Head of caudate nucleus (tissue), 42 donors: ENCODE data around the gene MEPCE.

Experiments used
- DNase-seq, 42 donors: peaks; one replicate each; pipeline versions ENCODE4 v3.0.0 to v3.0.0-alpha.2; 2020 to 2021; ENCODE audit warnings: mixed read lengths in 7 of 42
- intact Hi-C: fragments of 100-400 bp; cut with DNase I; formaldehyde crosslinking; loops from one replicate; pipeline ENCODE4 v1.15.0; 2022

MEPCE gene

DNA sequence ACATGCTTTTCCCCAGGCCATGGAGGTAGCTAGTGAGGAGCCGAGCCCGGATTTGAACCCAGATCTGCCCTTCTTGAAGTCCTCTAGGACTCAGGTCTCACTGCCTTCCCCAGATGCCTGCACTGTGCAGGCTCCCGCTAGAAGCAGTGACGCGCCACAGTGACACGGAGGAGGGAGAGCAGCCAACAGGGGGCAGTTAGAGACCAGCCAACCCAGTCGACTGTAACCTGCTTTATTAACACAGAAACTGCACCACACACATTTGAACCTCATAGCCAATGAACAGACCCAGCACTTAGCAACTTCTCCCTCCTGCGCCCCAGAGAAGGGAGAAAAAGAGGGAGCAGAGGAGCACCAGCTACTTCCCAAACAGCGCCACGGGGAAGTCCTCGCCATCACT is 29.0 kb upstream of the MEPCE start:
- intact Hi-C loops, result no loop called here
- DNase-seq, result peak in 1 of 42 donors; percentile 12

DNA sequence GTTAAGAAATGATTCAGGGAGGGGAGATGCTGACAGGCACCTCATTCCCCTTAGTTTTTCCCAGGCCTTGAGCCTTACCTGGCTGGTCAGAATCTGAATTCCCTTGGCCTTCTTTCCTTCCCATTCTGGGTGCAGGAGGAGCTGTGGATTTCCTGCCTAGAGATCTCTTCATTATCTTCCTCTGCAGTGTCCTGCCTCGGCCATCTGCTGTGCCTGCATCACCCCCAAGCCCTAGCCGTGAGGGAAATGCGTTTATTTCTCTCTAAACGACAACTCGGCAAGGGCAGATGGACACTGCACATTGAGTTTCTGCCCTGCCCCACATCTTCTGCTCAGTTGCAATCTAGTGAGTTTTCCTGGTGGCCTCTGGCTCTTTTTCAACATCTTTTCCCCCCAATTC is 27.8 kb upstream of the MEPCE start:
- DNase-seq, result no peak
- intact Hi-C loops, result no loop called here

DNA sequence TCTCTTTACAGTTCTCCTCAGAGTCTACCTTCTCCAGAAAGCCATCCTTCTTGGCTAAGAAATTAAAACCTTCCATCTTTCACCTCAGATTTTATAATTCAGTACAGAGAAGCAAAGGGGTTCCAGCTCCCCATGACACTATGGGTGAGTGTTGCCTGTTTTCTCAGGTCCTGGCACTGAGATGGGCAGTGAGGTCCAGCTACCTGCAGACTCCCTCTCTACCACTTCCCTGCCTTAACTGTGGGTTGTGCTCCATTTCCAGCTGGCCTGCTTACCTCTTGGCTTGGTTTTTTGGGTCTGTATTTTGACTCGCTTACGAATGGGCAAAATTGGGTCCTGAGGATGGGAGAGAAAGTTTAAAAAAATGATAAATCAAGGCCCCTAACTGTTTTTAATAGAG is 27.4 kb upstream of the MEPCE start:
- DNase-seq, result no peak
- intact Hi-C loops, result no loop called here

DNA sequence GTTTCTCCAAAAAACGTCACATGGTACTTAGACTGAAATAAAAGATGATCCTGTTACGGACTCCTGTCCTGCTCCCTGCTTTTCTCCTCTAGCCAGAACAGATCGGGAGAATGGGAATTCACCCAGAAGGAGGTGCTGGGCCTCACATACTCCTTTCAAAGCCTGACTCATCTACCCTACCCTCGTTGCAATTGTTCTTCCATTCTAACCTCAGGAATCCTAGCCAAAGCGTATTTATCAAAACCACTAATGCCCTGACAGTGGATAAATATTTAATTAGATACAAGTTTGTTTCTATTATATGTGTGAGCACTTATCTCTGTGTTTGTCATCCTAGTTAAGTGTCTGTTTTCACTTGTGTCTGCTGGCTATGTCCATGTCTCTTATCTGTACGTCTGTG is 22.9 kb upstream of the MEPCE start:
- intact Hi-C loops, result no loop called here
- no peak for DNase-seq

DNA sequence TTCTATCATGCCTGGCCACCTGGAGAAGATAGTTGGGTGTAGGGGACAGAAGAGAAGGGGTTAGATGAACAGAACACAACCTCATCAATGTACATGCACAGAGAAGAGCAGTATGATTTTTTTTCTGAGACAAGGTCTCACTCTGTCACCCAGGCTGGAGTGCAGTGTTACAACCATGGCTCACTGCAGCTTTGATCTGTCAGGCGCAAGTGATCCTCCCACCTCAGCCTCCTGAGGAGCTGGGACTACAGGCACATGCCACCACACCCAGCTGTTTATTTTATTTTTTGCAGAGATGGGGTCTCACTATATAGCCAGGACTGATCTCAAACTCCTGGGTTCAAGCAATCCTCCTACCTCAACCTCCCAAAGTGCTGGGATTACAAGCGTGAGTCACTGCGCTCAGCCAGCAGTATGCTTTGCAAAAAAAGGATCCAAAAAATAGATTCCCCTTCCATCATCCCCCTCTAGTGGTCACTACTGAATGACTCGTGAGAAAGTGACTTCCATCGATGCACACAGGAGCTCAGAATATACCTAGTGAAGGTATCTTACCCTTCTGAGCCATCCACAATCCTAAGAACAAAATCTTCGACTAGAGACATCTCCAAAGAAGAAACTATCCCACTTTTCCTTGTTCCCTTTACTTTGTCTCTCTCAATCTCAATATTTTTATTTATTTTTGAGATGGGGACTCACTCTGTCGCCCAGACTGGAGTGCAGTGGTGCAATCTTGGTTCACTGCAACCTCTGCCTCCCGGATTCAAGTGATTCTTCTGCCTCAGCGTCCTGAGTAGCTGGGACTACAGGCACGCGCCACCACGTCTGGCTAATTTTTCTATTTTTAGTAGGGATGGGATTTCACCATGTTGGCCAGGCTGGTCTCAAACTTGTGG is 22.1 kb upstream of the MEPCE start:
- DNase-seq, result peak in 1 of 42 donors; percentile 28
- intact Hi-C loops, result no loop called here

DNA sequence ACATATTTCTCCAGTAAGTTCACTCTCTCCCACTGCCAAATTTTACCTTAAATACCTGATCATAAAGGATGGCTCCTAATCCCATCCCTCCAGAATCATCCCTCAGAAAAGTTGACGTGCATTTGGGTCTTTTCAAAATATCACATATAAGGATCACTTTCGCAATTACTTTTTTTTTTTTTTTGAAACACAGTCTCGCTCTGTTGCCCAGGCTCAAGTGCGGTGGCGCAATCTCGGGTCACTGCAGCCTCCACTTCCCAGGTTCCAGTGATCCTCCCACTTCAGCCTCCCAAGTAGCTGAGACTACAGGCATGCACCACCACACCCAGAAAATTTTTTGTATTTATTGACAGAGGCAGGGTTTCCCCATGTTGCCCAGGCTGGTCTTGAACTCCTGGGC is 18.5 kb upstream of the MEPCE start:
- intact Hi-C loops, result no loop called here
- DNase-seq, result no peak

DNA sequence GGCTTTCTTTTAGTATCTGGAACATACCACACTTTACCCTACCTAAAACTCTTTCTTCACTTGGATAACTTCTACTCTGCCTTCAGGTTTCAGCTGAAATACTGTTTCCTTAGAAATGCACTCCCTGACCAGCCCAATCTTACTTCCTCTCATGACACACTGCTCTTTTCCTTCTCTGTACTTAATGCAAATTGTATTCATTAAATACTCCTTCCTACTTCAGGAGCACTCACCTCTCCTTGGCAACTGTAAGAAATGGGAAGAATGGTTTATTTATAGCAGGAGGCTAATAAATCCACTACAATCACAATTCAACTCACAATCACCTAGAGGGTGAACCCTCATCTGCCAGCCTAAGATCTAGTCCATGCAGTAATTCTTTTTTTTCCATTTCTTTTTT is 16.3 kb upstream of the MEPCE start:
- no peak for DNase-seq
- intact Hi-C loops, result no loop called here

DNA sequence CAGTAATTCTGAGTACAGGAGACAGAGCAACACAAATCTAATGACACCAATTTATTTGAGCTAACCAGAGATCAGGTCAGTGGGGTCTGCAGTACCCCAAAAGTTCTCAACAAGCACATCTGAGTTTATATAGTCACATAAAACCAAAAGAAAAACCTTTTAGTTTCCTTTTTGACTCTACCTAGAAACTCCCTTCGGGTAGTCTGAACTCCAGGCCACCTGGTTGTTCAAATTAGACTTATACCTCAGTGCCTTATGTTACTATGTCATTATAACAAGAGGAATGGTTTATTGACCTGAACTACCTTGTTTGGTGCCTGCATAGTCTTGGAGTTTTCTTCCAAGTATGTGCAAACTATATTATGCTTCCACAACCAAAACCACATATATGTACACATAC is 15.7 kb upstream of the MEPCE start:
- intact Hi-C loops, result no loop called here
- no peak for DNase-seq

DNA sequence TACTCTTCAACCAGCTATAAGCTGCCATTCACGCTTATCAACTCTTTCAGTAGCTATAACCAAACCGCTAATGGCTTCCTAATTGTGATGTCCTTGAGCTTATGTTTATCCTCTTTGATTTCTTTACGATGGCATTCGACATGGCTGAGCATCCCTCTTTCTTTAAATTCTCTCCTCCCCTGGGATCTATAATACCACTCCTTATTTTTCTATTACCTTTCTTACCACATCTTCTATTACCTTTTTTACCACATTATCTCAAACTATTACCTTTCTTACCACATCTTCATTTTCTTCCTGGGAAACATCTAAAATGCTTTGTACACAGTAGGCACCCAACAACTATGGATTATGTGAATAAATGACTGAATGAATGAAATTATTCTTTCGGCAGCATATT is 14.2 kb upstream of the MEPCE start:
- no peak for DNase-seq
- intact Hi-C loops, result no loop called here

DNA sequence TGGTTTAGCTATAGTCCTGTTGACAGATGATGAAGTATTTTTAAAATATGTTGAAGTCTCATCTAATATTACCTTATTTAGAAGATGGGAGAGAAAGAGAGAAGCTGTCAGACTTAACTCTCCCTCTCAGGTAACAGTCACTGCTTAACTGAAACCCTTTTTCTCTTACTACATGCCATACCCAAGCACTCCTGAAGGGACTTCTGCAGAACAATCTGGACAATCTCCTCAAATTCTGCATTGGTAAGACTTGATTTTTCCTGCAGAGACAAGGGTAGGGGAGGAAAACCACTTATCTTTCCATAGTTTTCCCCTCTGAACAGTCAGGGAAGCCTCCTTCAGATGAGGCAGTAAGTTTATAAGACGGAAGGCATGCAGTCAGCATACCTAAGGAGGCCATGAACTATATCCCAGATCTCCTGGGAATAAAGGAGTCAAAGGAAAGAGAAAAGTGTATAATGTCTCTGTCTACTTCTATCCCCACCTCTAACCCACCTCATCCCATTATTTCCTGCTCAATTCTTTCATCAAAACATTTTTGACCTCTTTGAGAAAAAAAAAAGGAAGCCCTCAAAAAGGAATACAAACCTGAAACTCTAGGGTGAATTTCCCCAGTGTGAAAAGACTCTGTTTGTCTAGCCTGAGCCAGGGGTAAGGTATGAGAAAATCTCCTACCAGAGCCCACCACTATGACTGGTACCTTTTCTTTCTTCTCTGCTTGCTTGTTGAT is 10.5 kb upstream of the MEPCE start:
- no peak for DNase-seq
- intact Hi-C loops, result no loop called here

DNA sequence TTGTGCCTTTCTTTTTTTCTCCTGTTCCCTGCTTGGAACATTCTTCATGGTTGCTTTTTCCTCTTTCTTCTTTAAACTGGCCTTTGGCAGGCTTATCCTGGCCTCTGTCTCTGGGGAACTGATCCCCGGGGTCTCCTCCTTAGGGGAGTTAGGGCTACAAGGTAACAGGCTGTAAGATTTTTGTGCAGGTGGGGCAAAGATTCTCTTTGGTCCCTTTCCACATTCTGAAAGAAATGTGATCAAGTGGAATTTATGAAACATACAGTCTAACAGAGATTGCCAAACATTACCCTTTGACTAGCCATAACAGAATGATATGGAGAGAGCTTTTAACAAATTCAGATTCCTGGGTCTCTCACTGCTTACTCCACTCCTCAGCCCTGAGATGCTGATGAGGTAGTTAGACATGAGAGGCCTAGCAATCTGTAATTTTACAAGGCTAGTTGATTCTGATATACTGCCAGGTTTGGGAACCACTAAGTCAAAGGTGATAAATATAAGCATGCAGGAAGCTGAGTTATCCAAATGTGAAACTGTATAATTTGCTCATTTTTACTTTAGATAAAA is 9.9 kb upstream of the MEPCE start:
- intact Hi-C loops, result no loop called here
- DNase-seq, result no peak

DNA sequence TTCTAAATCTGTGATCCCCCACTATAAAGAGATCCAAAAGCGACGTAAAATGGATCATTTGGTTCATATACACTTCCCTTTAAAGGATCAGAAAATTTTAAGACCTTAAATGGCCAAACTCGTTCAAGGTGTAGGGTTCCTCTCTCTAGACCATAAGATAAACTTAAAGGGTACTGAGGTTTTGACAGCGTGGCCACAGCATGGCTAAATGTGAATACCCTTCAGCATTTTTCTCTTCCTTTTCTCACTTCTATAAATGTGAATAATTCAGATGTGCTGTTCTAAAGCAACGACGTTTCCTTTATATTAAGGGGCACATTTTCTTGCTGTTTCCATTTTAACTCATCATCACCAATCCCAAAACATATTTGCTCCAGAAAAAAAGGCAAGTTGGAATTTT is 6.3 kb upstream of the MEPCE start:
- intact Hi-C loops, result no loop called here
- no peak for DNase-seq

DNA sequence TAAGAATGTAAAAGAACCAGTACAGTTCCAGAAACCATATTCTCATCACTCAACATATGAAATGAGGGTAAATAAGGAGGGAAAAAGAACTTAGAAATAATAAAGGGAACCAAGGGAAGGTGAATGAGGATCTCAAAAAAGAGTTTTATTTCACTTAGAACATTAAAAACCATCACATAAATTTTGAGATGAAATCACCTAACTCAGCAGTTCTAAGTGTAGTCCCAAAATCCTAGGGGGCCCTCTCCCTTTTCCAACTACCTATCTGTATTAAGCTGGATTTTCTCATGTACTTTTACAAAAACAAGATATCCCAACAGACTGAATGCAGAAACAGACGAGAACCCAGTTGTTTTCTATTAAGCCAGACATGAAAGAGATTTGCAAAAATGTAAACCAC is 4.3 kb upstream of the MEPCE start:
- intact Hi-C loops, result no loop called here

DNA sequence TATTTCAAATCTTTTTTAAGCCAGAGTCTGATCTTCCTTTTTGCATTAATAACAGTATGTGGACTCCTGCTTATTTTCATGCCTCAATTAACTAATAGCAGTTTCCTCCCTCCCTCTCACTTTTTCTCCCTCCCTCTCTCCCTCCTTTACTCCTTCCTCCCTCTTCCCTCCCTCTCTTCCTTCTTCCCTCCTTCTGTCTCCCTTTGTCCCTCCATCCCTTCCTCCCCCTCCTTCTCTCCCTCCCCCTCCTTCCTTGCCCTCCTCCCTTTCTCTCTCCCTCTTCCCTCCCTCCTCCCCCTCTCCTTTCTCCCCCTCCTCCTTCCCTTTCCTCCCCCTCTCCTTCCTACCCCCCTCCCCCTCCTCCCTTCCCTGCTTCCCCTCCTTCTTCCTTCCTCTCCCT is 3.1 kb upstream of the MEPCE start:
- intact Hi-C loops, result no loop called here
- DNase-seq, result no peak

More for the DNA sequence above, 4.3 kb upstream of the MEPCE start:
- DNase-seq, result no peak

DNA sequence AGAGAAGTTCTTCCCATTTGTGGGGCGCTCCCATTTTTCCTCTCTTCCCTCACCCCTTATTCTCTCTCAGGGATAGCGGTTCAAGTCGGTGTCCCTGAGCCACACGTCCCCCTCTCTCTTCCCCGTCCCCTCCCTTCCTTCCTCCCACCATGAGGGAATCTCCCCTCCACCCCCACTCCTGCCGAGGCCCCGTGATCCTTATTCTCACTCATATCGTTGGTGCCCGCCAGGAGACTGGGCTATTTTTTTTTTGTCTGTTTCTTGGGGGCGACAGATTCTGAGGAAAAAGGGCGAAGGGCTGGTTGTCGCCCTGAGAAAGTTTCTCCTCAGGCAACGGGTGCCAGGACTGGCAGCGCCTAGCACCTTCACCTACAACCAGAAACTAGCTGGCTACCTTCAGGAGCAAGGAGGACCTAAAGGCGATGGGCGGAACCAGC is 1.9 kb upstream of the MEPCE start:
- peak in 2 of 42 donors; percentile 15 for DNase-seq
- intact Hi-C loops, result loop anchor here (2.0 kb wide), 1 partner anchor 39 kb away; no protein-coding TSS in a partner anchor

DNA sequence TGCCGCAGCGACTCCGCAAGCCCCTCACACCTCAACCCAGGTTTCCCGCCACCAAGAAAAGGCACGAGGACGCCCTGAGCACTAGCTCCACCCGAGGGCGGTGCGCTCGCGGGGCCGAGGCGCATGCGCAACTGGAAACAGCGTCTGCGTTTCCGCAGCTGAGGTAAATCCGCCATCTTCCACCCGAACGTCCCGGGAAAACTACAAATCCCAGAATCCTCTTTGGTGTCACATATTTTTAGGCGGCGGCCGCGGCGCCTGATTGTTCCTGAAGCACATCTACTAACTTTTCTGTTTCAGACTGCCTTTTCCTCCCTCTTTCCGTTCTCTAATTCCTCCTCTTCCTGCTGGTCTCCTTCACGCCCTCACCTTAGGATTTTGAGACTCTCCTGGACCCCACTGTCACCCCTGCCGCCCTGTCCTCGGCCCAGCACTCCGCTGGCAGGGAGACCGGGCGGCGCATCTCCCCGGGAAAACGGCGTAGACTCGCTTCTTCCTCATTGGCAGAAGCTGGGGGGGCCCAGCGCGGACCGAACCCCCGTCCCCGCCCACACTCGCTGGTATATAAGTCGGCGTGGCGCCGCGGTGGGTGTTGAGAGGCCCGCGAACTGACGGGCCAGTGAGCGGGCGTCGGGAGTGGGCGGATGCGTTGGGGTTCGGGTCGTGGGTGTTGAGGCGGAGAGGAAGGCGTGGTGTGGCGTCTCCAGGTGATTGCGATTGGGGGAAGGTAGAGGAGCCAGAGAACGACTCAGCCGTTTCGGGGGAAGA is 1.2 kb upstream of the MEPCE start, which contains the start of gene ZCWPW1:
TSS of gene ZCWPW1 (minus strand) at position 505 of the 768 bp plus-strand sequence. CDS start 8,054 bp downstream, outside the sequence.
- peak; percentile 90 to 98 (median 96) for DNase-seq
- intact Hi-C loops, result loop anchor here (2.0 kb wide), 1 partner anchor 38 kb away; no protein-coding TSS in a partner anchor

DNA sequence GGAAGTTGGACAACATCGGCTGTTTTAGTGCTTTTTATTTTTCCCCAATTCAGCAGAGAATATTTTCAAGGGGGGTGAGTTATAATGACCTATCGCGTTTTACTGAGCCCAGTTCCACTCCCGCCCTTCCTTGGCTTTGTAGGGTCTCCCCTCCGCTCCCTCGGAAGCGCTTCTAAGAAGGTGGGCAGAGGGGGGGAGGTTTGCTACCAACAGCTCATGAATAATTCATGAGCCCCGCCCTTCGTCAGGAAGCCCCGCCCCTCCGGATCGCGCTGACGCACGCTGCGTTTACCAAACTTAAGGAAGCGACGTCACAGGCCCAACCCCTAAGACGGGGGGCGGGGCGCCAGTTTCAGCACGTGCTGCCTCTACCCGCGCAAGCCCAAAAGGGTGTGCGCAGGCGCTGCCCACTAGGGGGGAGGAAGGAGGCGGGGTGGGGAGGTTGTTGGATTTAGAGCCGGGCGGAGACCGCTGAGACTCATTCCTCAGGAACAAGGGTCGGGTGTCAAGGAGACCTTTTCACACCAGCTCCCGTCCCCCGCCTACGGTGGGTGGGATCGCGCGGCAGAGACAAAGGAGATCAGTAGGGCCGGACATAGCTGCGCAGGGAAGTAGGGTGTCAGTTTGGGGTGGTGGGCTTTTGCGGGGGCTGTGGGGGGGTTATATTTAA is 529 bp upstream of the MEPCE start:
- intact Hi-C loops, result loop anchor here (2.0 kb wide), 1 partner anchor 38 kb away; no protein-coding TSS in a partner anchor
- peak; percentile 99 to 100 (median 100) for DNase-seq

DNA sequence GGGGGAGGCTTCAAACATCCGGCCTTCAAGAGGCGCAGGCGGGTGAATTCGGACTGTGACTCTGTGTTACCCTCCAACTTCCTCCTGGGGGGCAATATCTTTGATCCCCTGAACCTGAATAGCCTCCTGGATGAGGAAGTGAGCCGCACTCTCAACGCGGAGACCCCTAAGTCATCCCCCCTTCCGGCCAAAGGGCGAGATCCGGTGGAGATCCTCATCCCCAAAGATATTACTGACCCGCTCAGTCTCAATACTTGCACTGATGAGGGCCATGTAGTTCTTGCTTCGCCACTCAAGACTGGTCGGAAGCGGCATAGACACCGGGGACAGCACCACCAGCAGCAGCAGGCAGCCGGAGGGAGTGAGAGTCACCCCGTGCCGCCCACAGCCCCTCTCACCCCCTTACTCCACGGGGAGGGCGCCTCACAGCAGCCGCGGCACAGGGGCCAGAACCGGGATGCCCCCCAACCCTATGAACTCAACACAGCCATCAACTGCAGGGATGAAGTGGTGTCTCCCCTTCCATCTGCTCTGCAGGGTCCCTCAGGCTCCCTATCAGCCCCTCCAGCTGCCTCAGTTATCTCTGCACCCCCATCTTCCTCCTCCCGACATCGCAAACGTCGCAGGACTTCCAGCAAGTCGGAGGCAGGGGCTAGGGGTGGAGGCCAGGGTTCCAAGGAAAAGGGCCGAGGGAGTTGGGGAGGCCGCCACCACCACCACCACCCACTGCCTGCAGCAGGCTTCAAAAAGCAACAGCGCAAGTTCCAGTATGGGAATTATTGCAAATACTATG is 1.1 kb downstream of the MEPCE start:
- intact Hi-C loops, result no loop called here
- DNase-seq, result peak in 11 of 42 donors; percentile 18 to 58 (median 27)
